KOPT-K1 (cell line): ENCODE data around the gene EML5.

Source experiments
- H3K27ac ChIP-seq: fragments of 200-600 bp; sonication (generic); 2 replicates; pipeline ENCODE4 v1.5.1; 2016; ENCODE audit warnings: antibody characterized with exemption, mild to moderate bottlenecking, low read depth, low read length; ENCODE audit not compliant: poor library complexity, severe bottlenecking
- H3K36me3 ChIP-seq: fragments of 200-600 bp; sonication (generic); 2 replicates; pipeline ENCODE4 v1.5.1; 2017; ENCODE audit warnings: antibody characterized with exemption, mild to moderate bottlenecking, low read length, moderate library complexity; ENCODE audit not compliant: insufficient read depth
- H3K9me3 ChIP-seq: fragments of 200-600 bp; sonication (generic); 2 replicates; pipeline ENCODE4 v1.5.1; 2017; ENCODE audit warnings: antibody characterized with exemption, low read length, mild to moderate bottlenecking; ENCODE audit not compliant: insufficient read depth, poor library complexity, severe bottlenecking

The EML5 gene

DNA sequence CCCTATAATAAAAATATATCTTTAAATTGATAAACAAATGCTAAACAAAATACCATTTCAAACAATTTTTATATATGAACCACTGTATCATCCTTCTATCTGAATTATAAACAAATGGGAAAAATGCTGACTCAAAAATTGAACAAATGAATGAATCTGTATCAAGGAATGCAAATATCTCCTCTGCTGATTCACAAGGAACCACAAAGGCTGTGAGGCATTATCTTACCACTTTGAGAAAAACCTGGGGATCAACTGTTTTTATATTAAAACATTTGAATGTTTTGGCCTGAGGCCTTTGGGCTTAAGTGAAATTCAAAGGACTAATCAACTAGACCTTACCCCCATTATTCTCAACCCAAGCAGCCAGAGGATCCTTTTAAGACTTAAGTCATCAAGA is 86.3 kb downstream of the EML5 start:
- Histone ChIP-seq H3K9me3 (no peaks in the 10 kb centered on the region), H3K27ac (no peak overlapping the region), H3K36me3 (peaks cover 11% of the 10 kb centered on the region)

DNA sequence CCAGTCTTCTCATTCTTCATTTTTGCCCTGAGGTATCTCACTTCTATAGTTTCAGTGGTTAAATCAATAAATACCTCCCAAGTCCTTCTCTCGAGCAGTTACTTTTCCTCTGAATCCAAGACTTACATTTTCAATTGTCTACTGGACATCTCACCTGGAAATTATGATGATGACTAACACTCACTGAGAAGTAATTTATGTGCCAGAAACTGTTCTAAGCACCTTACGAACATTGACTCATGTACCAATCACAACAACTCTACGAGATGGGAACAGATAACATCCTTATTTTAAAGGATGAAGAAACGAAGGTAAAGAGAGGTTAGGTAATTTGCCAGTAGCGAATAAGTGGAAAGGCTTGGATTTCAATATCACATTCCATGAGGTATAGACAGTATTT is 94.1 kb downstream of the EML5 start:
- Histone ChIP-seq H3K27ac (no peak overlapping the region), H3K9me3 (no peaks in the 10 kb centered on the region), H3K36me3 (no peaks in the 10 kb centered on the region)

DNA sequence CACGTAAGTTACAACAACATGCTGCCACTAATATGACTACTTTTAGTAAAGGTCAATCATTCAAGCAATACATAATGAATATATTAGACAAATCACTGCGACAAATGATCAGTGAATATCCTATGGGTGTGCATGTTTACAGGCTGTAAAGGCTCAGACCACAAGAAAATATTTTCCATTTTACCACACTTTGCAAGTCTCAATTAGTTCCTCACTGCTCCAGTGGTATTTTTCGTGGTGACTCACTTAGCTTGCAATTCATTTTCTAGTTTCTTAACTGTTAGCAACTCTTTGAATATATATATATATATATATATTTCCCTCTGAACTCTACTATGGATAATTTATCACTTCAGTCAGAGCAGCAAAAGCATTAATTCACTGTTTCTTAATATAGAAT is 96.9 kb downstream of the EML5 start:
- no peaks in the 10 kb centered on the region for H3K36me3 ChIP-seq
- H3K27ac ChIP-seq, result no peak overlapping the region
- no peaks in the 10 kb centered on the region for H3K9me3 ChIP-seq

DNA sequence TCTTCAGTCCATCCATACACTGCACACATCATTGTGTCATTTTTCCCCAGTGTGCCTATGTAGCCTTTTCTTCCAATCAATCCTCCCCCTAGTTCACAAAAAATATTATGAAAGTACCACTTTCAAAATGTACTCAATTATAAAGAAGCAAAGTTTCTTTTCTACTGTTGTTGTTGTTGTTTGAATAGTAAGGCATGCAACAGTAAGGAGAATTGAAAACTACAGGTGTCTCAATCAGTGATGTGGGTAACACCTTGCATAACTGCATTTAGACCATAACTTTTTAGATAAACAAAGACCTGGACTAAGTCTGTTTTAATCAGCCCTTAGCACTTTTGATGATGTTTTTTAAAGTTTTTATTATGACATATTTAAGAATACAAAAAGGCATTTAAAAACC is 104.4 kb downstream of the EML5 start:
- Histone ChIP-seq H3K9me3 (no peaks in the 10 kb centered on the region), H3K27ac (no peak overlapping the region), H3K36me3 (no peaks in the 10 kb centered on the region)

DNA sequence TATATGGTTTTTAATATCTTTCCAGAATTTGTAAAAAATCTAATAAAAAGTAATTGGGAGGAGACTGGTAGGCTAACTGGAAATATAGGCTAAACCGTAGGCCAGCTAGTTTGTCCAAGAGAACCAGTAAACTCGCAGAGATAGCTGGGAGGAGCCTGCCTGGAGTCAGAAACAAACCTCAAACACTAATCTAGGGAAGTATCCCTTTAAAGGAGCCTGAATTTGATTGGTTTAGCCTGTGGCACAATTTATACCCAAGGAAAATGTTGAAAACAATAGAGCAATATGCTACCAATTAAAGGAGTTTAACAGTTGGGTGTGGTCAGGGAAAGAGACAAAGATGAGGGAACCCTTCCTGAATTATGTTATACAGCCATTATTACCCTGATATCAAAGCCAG is 109.6 kb downstream of the EML5 start:
- no peak overlapping the region for H3K27ac ChIP-seq
- H3K9me3 ChIP-seq, result no peaks in the 10 kb centered on the region
- H3K36me3 ChIP-seq, result no peaks in the 10 kb centered on the region

DNA sequence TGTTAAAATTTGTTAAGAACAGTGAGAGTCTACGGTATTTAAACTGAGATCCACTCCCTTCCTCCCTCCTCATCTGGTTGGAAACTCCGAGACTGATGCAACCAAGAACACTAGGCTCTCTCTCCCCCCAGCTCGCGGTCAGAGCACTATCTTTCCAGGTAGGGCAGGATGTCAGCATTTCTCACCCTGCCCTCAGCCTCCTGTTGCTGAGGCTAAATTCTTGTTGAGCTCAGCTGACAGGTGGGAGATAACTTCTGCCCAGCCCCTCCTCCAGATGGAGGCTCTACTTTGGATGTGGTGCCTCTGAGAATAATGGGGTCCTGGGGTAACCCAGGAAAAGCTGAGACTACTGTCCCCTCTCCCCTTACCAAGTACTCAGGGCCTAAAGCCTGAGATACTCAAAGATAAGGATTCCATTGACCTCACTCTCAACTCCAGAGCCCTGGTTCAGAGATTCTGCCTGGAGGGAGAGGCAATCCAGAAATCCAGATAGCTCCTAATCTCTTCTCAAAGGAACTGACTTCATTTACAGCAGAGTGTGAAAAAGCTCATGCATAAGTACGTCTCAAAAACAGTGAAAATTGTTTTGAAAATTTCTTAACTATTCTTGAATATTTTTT is 110.1 kb downstream of the EML5 start:
- Histone ChIP-seq H3K27ac (no peak overlapping the region), H3K36me3 (no peaks in the 10 kb centered on the region), H3K9me3 (no peaks in the 10 kb centered on the region)

DNA sequence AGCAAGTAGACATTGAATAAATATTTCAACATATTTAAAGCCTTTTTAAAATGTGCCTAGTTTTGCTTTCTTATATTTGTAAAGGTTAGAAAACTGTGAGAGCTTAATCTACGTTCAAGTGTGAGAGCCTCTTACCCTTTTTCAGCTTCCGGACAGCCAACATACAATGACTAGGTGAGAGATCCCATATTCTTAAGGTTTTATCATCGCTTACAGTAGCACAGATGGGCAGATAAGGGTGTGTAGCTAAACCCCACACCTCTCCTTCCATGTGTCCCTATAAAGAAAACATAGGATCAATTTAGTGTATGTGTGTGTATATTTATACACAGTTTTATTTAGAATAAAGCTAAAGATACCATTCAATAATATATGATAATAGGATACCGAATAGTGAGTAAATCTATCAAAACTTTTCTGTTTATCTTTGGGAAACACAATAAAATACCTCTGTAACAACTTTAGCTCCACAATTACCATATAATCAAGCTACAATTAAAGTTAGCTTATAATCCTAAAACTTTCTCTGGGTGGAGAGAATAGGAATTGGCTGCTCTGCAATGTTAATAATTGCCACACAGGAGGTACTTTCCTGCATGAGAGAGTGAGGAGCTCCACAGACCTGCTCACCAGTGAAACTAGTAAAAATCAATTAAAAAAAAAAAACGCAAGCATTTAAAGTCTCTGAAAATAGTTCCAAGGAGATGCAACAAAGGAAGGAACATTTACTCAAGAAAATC is 110.8 kb downstream of the EML5 start:
- H3K36me3 ChIP-seq, result no peaks in the 10 kb centered on the region
- H3K9me3 ChIP-seq, result no peaks in the 10 kb centered on the region
- H3K27ac ChIP-seq, result no peak overlapping the region

DNA sequence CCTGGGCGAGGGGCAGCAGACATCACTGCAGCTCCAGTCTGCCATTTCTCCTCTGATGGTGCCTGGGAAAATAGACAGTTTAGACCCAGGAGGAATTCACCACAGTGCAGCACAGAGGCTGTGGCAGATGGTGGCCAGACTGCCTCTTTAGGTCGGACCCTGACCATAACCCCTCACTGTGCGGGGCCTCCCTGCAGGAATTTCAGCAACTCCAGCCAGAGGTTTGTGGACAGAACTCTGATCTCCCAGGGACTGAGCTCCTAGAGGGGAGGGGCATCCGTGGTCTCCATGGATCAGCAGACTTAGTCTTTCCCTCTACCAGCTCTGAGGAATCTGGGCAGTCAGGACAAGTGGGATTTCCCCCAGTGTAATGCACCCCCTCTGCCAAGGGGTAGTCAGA is 123.4 kb downstream of the EML5 start:
- Histone ChIP-seq H3K36me3 (no peaks in the 10 kb centered on the region), H3K27ac (no peak overlapping the region), H3K9me3 (no peaks in the 10 kb centered on the region)

DNA sequence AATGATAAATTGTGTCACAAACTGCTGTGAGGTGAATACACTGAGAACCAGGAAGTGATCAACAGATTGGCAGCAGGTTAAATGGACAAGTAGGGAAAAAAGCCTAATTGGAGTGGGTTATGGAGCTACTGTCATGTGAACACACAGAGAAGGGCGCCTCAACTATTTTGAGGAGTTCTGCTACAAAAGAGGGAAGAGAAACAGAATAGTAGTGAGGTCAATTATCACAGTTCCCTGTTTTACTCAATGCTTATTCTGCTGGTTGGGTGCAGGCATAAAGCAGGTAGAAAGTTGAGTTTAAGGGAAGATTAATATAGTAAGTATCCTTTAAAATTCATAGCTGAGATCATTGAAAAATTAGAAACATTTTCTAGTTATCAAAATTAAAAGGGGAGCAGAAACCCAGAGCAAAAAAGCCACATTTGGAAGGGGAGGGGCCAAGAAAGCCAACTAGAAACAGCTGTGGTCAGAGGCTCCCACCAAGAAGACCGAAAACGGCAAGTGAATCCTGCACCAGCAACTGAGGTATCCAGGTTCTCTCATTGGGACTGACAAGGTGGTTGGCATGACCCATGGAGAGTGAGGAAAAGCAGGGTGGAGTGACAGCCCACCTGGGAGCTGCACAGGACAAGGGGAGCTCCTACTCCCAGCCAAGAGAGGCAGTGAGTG is 124.2 kb downstream of the EML5 start:
- Histone ChIP-seq H3K36me3 (no peaks in the 10 kb centered on the region), H3K27ac (no peak overlapping the region), H3K9me3 (no peaks in the 10 kb centered on the region)

DNA sequence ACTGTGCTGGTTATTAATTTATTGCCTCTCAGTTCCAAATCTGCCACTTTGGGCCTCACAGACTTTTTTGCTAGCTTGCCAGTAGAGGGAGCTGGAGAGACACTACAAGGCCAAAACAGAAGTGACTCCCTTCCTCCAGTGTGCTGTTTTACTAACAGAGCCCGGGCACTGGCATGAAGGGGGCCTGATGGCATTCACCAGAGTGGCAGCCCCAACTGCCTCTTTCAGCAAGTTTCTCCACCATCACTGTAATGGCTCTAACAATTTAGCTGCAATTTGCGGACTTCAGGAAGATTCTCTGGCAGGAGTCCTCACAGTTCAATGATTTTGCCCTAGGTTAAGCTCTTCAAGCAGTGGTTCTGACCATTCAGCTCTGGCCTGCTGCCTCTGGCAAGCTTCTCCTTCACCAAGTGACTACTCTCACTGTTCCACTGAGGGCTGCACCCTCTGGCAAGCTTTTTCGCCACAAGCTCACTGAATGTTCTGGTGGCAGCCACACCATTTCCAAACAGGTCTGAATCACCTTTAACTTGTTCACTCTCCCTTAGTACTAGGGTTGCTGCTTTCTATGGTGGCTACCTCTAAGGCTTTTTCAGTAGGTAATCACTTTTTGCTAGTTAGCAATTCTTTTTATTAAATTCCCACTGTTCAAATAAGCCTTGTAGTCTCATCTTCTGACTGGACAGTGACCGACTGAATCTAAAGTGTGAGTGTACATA is 125.0 kb downstream of the EML5 start:
- Histone ChIP-seq H3K9me3 (no peaks in the 10 kb centered on the region), H3K36me3 (no peaks in the 10 kb centered on the region), H3K27ac (no peak overlapping the region)

DNA sequence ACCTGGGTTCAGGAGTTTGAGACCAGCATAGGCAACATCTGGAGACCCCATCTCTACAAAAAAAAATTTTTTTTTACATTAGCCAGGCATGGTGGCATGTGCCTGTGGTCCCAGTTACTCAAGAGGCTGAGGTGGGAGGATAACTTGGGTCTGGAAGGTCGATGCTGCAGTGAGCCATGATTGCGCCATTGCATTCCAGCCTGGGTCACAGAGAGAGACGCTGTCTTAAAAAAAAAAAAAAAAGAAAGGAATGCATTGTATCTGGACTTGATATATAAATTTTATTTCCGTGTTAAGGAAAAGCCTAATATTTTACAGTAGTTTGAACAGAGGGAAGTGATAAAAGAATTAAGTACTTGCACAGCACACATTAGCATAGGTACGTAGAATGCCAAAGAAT is 132.7 kb downstream of the EML5 start:
- no peak overlapping the region for H3K27ac ChIP-seq
- H3K36me3 ChIP-seq, result no peaks in the 10 kb centered on the region
- no peaks in the 10 kb centered on the region for H3K9me3 ChIP-seq

DNA sequence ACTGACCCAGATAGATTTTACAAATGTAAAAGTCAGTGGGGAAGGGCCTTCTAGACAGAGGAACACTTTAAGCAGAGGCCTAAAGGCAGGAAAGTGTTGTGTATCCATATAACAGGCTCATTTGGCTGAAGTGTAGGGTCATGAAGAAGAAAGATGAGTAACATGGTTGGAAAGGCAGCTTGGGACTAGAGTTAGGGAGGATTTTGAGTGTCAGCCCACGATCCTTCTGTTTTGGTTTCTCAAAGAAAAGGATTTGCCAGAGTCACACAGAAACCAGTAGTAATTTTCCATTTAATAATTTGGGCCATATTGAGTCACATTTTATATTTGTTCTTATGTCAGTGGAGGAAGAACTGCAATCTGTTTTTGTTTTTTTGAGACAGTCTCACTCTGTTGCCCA is 153.5 kb downstream of the EML5 start:
- Histone ChIP-seq H3K36me3 (no peaks in the 10 kb centered on the region), H3K9me3 (peaks cover 10% of the 10 kb centered on the region), H3K27ac (no peak overlapping the region)

DNA sequence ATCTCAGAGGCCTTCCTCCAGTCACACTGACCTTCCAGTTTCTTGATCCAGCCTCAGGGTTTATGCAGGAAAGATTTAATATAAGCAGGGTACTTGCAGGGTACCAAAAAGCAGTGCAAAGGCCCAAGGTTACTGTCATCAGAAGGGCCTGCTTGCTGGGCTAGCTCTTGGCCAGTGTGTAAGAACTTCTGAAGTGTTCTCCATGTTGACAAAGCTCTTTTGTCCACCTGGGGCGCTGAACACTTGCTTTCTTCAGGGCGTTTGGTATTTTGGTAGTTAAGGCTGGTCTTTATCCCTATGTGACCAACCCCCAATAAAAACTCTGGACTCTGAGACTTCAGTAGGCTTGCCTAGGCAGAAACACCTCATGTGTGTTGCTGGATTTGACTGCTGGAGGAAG is 160.2 kb downstream of the EML5 start:
- H3K27ac ChIP-seq, result no peak overlapping the region
- no peaks in the 10 kb centered on the region for H3K9me3 ChIP-seq
- H3K36me3 ChIP-seq, result no peaks in the 10 kb centered on the region

DNA sequence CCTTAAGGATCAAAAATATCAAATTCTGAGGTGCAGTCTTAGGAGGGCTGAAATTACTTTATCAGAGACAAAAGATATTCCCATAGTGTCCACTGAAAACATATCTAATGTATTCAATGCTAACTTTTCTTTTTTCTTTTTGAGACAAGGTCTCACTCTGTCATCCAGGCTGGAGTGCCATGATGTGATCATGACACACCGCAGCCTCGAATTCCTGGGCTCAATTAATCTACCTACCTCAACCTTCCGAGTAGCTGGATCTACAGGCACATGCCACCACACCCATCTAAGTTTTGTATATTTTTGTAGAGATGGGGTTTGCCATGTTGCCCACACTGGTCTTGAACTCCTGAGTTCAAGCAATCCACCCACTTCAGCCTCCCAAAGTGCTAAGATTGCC is 161.7 kb downstream of the EML5 start:
- H3K9me3 ChIP-seq, result no peaks in the 10 kb centered on the region
- no peaks in the 10 kb centered on the region for H3K36me3 ChIP-seq
- H3K27ac ChIP-seq, result no peak overlapping the region

DNA sequence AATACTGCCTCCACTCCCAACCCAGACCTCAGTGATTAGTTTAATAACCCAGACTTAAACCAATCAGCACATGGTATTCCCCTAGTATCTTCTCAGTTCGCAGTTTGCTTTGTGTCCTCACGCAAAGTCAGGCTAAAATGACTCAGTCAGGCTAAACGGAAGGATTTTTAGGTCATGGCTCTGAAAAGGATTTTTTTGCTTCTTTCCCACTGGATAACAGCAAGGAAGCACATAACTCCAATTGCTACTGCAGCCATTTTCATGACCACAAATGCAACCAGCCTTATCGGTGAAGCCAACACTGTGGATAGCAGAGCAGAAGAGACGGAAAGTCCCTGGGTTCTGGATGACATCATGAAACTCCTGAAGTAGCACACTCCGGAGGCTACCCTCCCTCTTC is 162.2 kb downstream of the EML5 start:
- Histone ChIP-seq H3K9me3 (no peaks in the 10 kb centered on the region), H3K27ac (no peak overlapping the region), H3K36me3 (no peaks in the 10 kb centered on the region)
